ENCODE measurements around the gene POLR3H. TPM values are rescaled to one million over a fixed set of nuclear protein-coding genes. Genes with fewer than 3 reads are reported as not detected.
A peak's percentile ranks its signal among the peaks of the same experiment; 100 is the strongest.

The POLR3H gene
- total RNA-seq, 1 donor from 2014 or later: 44.5 TPM

DNA sequence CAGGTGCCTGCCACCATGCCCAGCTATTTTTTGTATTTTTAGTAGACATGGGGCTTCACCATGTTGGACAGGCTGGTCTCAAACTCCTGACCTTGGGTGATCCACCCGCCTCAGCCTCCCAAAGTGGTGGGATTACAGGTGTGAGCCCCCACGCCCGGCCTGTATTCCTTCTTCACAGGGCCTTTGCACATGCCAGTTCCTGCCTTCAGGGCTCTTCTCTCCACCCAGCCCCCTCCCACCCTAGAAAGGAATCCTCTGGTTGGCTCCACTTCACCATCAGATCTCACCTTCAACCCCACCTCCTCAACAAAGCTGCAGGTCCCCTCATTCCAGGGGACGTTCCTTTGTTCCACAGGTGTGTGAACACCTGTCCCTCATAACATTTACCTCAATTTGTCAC, 2.0 kb downstream of the POLR3H start:
- Mint-ChIP-seq H3K27ac (ENCODE audit: unreplicated experiment) (no peak overlapping the region), H3K27me3 (ENCODE audit: low read depth, unreplicated experiment) (no peaks in the 10 kb centered on the region), H3K4me3 (ENCODE audit: unreplicated experiment) (peak overlapping the region; percentile 93), H3K4me1 (ENCODE audit: low read depth, unreplicated experiment) (peaks cover 14% of the 10 kb centered on the region), H3K36me3 (ENCODE audit: low read depth, unreplicated experiment) (peaks cover 6% of the 10 kb centered on the region), H3K9me3 (ENCODE audit: unreplicated experiment) (no peaks in the 10 kb centered on the region)
- Histone ChIP-seq H3K4me1 (ENCODE audit: insufficient read depth, low read length) (peaks cover 10% of the 10 kb centered on the region), H3K9ac (ENCODE audit: low read length) (no peak overlapping the region), H3K27me3 (ENCODE audit: insufficient read depth, low read length) (no peaks in the 10 kb centered on the region), H3K27ac (ENCODE audit: low read depth, low read length) (no peak overlapping the region), H4K20me1 (ENCODE audit: insufficient read depth, low read length) (peaks cover 53% of the 10 kb centered on the region), H2AFZ (ENCODE audit: low read depth, low read length) (no peak overlapping the region), H3K4me2 (ENCODE audit: low read length) (peak overlapping the region; percentile 83), H3K36me3 (ENCODE audit: insufficient read depth, low read length) (no peaks in the 10 kb centered on the region), H3K79me2 (ENCODE audit: insufficient read depth, low read length) (peaks cover 62% of the 10 kb centered on the region), H3K4me3 (ENCODE audit: insufficient read depth, low read depth, low read length) (no peak overlapping the region), H3K9me3 (ENCODE audit: insufficient read depth, low read depth, low read length) (no peaks in the 10 kb centered on the region)
- TF ChIP-seq, protein P1, sequence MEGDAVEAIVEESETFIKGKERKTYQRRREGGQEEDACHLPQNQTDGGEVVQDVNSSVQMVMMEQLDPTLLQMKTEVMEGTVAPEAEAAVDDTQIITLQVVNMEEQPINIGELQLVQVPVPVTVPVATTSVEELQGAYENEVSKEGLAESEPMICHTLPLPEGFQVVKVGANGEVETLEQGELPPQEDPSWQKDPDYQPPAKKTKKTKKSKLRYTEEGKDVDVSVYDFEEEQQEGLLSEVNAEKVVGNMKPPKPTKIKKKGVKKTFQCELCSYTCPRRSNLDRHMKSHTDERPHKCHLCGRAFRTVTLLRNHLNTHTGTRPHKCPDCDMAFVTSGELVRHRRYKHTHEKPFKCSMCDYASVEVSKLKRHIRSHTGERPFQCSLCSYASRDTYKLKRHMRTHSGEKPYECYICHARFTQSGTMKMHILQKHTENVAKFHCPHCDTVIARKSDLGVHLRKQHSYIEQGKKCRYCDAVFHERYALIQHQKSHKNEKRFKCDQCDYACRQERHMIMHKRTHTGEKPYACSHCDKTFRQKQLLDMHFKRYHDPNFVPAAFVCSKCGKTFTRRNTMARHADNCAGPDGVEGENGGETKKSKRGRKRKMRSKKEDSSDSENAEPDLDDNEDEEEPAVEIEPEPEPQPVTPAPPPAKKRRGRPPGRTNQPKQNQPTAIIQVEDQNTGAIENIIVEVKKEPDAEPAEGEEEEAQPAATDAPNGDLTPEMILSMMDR (IDR thresholded peaks at IDR 0.05; ENCODE audit: insufficient read depth, low read depth, low read length): no peak
- TF ChIP-seq EZH2 (IDR thresholded peaks at IDR 0.05; ENCODE audit: insufficient read depth, low read length): no peak
- DNase-seq (ENCODE audit: low read depth) (no peak), FAIRE-seq (no peak)

- DNase-seq (ENCODE audit: low read depth) (no peak), FAIRE-seq (no peak)
- TF ChIP-seq, protein P1 (IDR thresholded peaks at IDR 0.05; ENCODE audit: insufficient read depth, low read depth, low read length): no peak
- TF ChIP-seq EZH2 (IDR thresholded peaks at IDR 0.05; ENCODE audit: insufficient read depth, low read length): no peak
- Histone ChIP-seq H3K27me3 (ENCODE audit: insufficient read depth, low read length) (no peaks in the 10 kb centered on the region), H3K27ac (ENCODE audit: low read depth, low read length) (no peak overlapping the region), H3K9ac (ENCODE audit: low read length) (no peak overlapping the region), H3K36me3 (ENCODE audit: insufficient read depth, low read length) (no peaks in the 10 kb centered on the region), H4K20me1 (ENCODE audit: insufficient read depth, low read length) (peaks cover 57% of the 10 kb centered on the region), H3K4me2 (ENCODE audit: low read length) (peak overlapping the region; percentile 56), H3K9me3 (ENCODE audit: insufficient read depth, low read depth, low read length) (no peaks in the 10 kb centered on the region), H3K4me1 (ENCODE audit: insufficient read depth, low read length) (peaks cover 10% of the 10 kb centered on the region), H2AFZ (ENCODE audit: low read depth, low read length) (no peak overlapping the region), H3K4me3 (ENCODE audit: insufficient read depth, low read depth, low read length) (no peak overlapping the region), H3K79me2 (ENCODE audit: insufficient read depth, low read length) (peaks cover 68% of the 10 kb centered on the region)
- no peaks in the 10 kb centered on the region for H3K9me3 Mint-ChIP-seq (ENCODE audit: unreplicated experiment)
- peaks cover 14% of the 10 kb centered on the region for H3K4me1 Mint-ChIP-seq (ENCODE audit: low read depth, unreplicated experiment)
- H3K4me3 Mint-ChIP-seq (ENCODE audit: unreplicated experiment): peak overlapping the region; percentile 43
- H3K27ac Mint-ChIP-seq (ENCODE audit: unreplicated experiment): no peak overlapping the region
- H3K36me3 Mint-ChIP-seq (ENCODE audit: low read depth, unreplicated experiment): peaks cover 6% of the 10 kb centered on the region
- H3K27me3 Mint-ChIP-seq (ENCODE audit: low read depth, unreplicated experiment): no peaks in the 10 kb centered on the region
Observed at GRCh38 chr22:41541484-41541883, 2.8 kb downstream of the POLR3H start.

DNA sequence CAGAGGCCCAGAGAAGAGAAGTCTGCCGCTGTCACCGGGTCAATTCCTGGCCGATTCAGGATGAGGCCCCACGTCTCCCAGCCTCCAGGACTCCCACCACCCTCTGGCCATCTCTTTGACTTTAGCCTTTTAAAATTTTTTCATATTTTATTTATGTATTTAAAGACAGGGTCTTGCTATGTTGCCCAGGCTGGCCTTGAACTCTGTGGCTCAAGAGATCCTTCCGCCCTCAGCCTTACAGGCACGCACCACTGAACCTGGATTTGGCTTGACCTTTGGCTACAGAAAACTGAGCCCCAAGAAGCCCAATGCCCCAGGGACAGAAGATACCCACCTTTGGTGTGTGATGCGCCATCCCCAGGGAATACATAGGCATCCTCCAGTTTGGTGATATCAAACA, 3.9 kb downstream of the POLR3H start:
- Mint-ChIP-seq H3K4me3 (ENCODE audit: unreplicated experiment) (no peak overlapping the region), H3K9me3 (ENCODE audit: unreplicated experiment) (no peaks in the 10 kb centered on the region), H3K36me3 (ENCODE audit: low read depth, unreplicated experiment) (peaks cover 7% of the 10 kb centered on the region), H3K4me1 (ENCODE audit: low read depth, unreplicated experiment) (peaks cover 14% of the 10 kb centered on the region), H3K27ac (ENCODE audit: unreplicated experiment) (no peak overlapping the region), H3K27me3 (ENCODE audit: low read depth, unreplicated experiment) (no peaks in the 10 kb centered on the region)
- Histone ChIP-seq H3K9me3 (ENCODE audit: insufficient read depth, low read depth, low read length) (no peaks in the 10 kb centered on the region), H3K27me3 (ENCODE audit: insufficient read depth, low read length) (no peaks in the 10 kb centered on the region), H4K20me1 (ENCODE audit: insufficient read depth, low read length) (peaks cover 57% of the 10 kb centered on the region), H2AFZ (ENCODE audit: low read depth, low read length) (no peak overlapping the region), H3K4me2 (ENCODE audit: low read length) (no peak overlapping the region), H3K79me2 (ENCODE audit: insufficient read depth, low read length) (peaks cover 68% of the 10 kb centered on the region), H3K4me3 (ENCODE audit: insufficient read depth, low read depth, low read length) (no peak overlapping the region), H3K4me1 (ENCODE audit: insufficient read depth, low read length) (peaks cover 10% of the 10 kb centered on the region), H3K9ac (ENCODE audit: low read length) (no peak overlapping the region), H3K27ac (ENCODE audit: low read depth, low read length) (no peak overlapping the region), H3K36me3 (ENCODE audit: insufficient read depth, low read length) (no peaks in the 10 kb centered on the region)
- FAIRE-seq (no peak), DNase-seq (ENCODE audit: low read depth) (no peak)
- TF ChIP-seq, protein P1 (IDR thresholded peaks at IDR 0.05; ENCODE audit: insufficient read depth, low read depth, low read length): no peak
- no peak for TF ChIP-seq EZH2 (IDR thresholded peaks at IDR 0.05; ENCODE audit: insufficient read depth, low read length)

All from astrocyte (in vitro differentiated cells and primary cell).